Left lung (tissue), 10 donors: ENCODE data around the gene TREML4. TPM values are rescaled to one million over a fixed set of nuclear protein-coding genes. Genes with fewer than 3 reads are reported as not detected.

Experiments
- ATAC-seq: fragments of 200-7000 bp; cut with Tn5 transposase; one replicate; pipeline ENCODE4 v1.9.1; 2020; ENCODE audit warnings: moderate library complexity
- DNase-seq, 4 donors: peaks; one replicate each; pipeline ENCODE4 v3.0.0-alpha.2; 2013 to 2020
- H3K27ac ChIP-seq, 2 donors: fragments of 200-600 bp; sonication (generic) in 1 of 2; one replicate each; pipeline versions ENCODE4 v1.5.0 to v1.8.0; 2020 to 2021
- H3K27me3 ChIP-seq, 2 donors: fragments of 200-600 bp; sonication (generic) in 1 of 2; one replicate each; pipeline versions ENCODE4 v1.5.0 to v1.8.0; 2020 to 2021
- H3K36me3 ChIP-seq, 2 donors: fragments of 200-600 bp; sonication (generic) in 1 of 2; one replicate each; pipeline versions ENCODE4 v1.5.0 to v1.8.0; 2020 to 2021
- H3K4me1 ChIP-seq, 2 donors: fragments of 200-600 bp; one replicate each; pipeline ENCODE4 v1.8.0; 2021
- H3K4me3 ChIP-seq, 2 donors: fragments of 200-600 bp; sonication (generic) in 1 of 2; one replicate each; pipeline versions ENCODE4 v1.5.0 to v1.8.0; 2020 to 2021; ENCODE audit warnings: mild to moderate bottlenecking in 1 of 2
- H3K9me3 ChIP-seq, 2 donors: fragments of 200-600 bp; sonication (generic) in 1 of 2; one replicate each; pipeline versions ENCODE4 v1.5.0 to v1.8.0; 2020 to 2021
- CTCF ChIP-seq, 2 donors: fragments of 200-600 bp; sonication (generic) in 1 of 2; IDR thresholded peaks; one replicate each; pipeline versions ENCODE4 v1.5.0 to v1.8.0; 2021; ENCODE audit warnings: antibody characterized with exemption in 2 of 2
- intact Hi-C, 2 donors: fragments of 100-400 bp; cut with DNase I; formaldehyde crosslinking; loops; one replicate each; pipeline versions ENCODE4 v1.11.2 to v1.14.2; 2022
- polyA plus RNA-seq, 6 donors: library from polyadenylated mRNA; unstranded; fragments of 120-200 nt; gene quantifications; one replicate each; pipeline ENCODE4 v1.2.1, GENCODE V29; 2013; ENCODE audit not compliant: insufficient read length in 6 of 6
- total RNA-seq, 2 donors: library from RNA; stranded (reverse); fragmentation: NEBNext Ultra II Directional; extraction: Animal tissue kit (Norgen Biotek cat#: 25700); gene quantifications; one replicate each; pipeline ENCODE4 v1.2.1, GENCODE V29; 2021
- donor health status: DM: no; HTN: yes; CAD: no.
- donor health status: DM: no; HTN: no; CAD: no.

Gene TREML4
- total and polyA plus RNA-seq, 8 donors = 0.32 TPM; not detected in 7

DNA sequence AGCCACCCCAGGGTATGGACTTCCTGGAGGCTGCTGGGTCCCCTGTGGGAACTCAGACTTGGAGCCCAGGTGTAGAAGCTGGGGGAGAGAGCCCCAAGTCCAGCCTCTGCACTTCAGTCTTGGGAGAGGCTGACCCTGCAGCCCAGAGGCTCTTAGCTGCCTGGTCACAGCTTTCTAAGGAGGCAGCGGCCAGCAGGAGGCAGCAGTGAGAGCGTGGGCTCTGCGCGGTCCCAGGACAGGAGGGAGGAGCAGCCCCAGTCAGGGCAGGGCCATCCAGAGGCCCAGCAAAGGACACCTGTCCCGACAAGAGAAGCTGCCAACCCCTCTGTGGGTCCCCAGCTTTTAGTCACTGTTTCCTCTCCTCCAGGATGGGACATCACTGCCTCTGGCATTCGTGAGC, 36.6 kb upstream of the TREML4 start:
- peaks cover 0 to 5% of the 10 kb centered on the region in 2 donors for H3K4me1 ChIP-seq
- peak; percentile 53 to 69 for TF ChIP-seq CTCF (IDR thresholded peaks at IDR 0.05)
- intact Hi-C loops = no loop called here
- H3K9me3 ChIP-seq = peaks cover 0 to 12% of the 10 kb centered on the region in 2 donors
- peak; percentile 96 for ATAC-seq
- peak in 3 of 4 donors; percentile 18 to 91 (median 58) for DNase-seq
- H3K27ac ChIP-seq = peak overlapping the region in 1 of 2 donors; percentile 20
- peaks cover 0 to 11% of the 10 kb centered on the region in 2 donors for H3K36me3 ChIP-seq
- H3K4me3 ChIP-seq = no peak overlapping the region
- H3K27me3 ChIP-seq = peaks cover 0 to 24% of the 10 kb centered on the region in 2 donors

- DNase-seq = no peak
- no peak for TF ChIP-seq CTCF (IDR thresholded peaks at IDR 0.05)
- peaks cover 0 to 5% of the 10 kb centered on the region in 2 donors for H3K4me1 ChIP-seq
- H3K9me3 ChIP-seq = peaks cover 0 to 12% of the 10 kb centered on the region in 2 donors
- intact Hi-C loops = no loop called here
- peaks cover 0 to 11% of the 10 kb centered on the region in 2 donors for H3K36me3 ChIP-seq
- H3K27ac ChIP-seq = no peak overlapping the region
- H3K27me3 ChIP-seq = peaks cover 0 to 24% of the 10 kb centered on the region in 2 donors
- ATAC-seq = no peak
- H3K4me3 ChIP-seq = no peak overlapping the region
Measured at GRCh38 chr6:41193171-41193734, 34.9 kb upstream of the TREML4 start.

DNA sequence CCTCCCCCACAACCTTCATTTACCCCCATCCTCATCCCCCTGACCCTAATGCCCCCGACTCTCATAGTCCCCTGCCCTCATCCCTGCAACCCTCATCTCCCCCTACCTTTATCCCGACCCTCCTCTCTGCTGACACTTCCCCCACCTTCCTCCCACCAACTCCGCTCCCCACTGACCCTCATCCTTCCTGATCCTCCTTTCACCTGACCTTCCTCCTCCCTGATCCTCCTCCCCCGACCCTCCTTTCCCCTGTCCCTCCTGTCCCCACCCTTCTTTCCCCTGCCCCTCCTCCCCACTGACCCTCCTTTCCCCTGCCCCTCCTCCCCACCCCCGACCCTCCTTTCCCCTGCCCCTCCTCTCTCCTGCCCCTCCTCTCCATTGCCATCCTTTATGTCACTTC, 34.3 kb upstream of the TREML4 start:
- no peak for TF ChIP-seq CTCF (IDR thresholded peaks at IDR 0.05)
- intact Hi-C loops = no loop called here
- H3K4me3 ChIP-seq = no peak overlapping the region

DNA sequence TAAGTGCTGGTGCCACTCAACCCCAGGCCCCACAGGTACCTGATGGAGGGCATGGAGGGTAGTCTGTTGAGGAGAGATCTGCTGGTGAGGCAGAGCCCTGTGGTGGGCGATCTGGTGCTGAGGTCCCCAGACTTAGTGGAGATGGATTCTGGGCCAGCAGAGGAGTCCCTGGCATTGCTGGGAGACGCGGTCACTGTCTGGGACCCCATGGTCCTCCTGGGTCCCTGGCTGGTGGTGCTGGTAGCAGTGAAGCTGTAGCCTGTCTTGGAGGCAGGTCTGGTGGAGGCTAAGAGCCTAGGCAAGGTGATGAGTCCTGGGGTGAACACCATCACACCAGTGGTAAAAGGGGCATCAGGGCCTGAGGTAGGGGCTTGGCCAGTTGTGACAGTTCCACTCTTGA, 33.8 kb upstream of the TREML4 start:
- peaks cover 0 to 6% of the 10 kb centered on the region in 2 donors for H3K4me1 ChIP-seq
- intact Hi-C loops = no loop called here
- H3K27ac ChIP-seq = no peak overlapping the region
- H3K9me3 ChIP-seq = peaks cover 0 to 9% of the 10 kb centered on the region in 2 donors
- ATAC-seq (no peak), DNase-seq (no peak)
- no peak overlapping the region for H3K4me3 ChIP-seq
- peaks cover 0 to 24% of the 10 kb centered on the region in 2 donors for H3K27me3 ChIP-seq
- H3K36me3 ChIP-seq = peaks cover 0 to 11% of the 10 kb centered on the region in 2 donors
- TF ChIP-seq CTCF (IDR thresholded peaks at IDR 0.05) = no peak

More for the DNA sequence above, 34.3 kb upstream of the TREML4 start:
- H3K4me1 ChIP-seq = peaks cover 0 to 5% of the 10 kb centered on the region in 2 donors
- DNase-seq = no peak
- no peak overlapping the region for H3K27ac ChIP-seq
- peaks cover 0 to 12% of the 10 kb centered on the region in 2 donors for H3K9me3 ChIP-seq
- no peak for ATAC-seq
- H3K36me3 ChIP-seq = peaks cover 0 to 11% of the 10 kb centered on the region in 2 donors
- peaks cover 0 to 24% of the 10 kb centered on the region in 2 donors for H3K27me3 ChIP-seq

GRCh38 chr6:41197234-41197633, 30.9 kb upstream of the TREML4 start:
- no peak for TF ChIP-seq CTCF (IDR thresholded peaks at IDR 0.05)
- Histone ChIP-seq H3K36me3 (peaks cover 0 to 11% of the 10 kb centered on the region in 2 donors), H3K27ac (peak overlapping the region in 1 of 2 donors; percentile 13), H3K4me3 (no peak overlapping the region), H3K27me3 (peaks cover 0 to 13% of the 10 kb centered on the region in 2 donors), H3K4me1 (peaks cover 0 to 30% of the 10 kb centered on the region in 2 donors), H3K9me3 (no peaks in the 10 kb centered on the region)
- intact Hi-C loops = no loop called here
- no peak for DNase-seq
- no peak for ATAC-seq
